GM03348 (cell line): Measurements from ENCODE around the gene ZNF619.

Source experiments
- DNase-seq: peaks from one replicate; pipeline ENCODE4 v3.0.0; 2012; ENCODE audit warnings: low spot score

ZNF619 gene

GRCh38 chr3:40465456-40465855, 11.5 kb upstream of the ZNF619 start:
- no peak for DNase-seq

- DNase-seq, result no peak
Measured at GRCh38 chr3:40468018-40468417, 8.9 kb upstream of the ZNF619 start.

- DNase-seq, result no peak
Measured at GRCh38 chr3:40470701-40471100, 6.2 kb upstream of the ZNF619 start.

GRCh38 chr3:40477666-40478065, 744 bp downstream of the ZNF619 start:
- peak; percentile 16 for DNase-seq

- no peak for DNase-seq
Measured at GRCh38 chr3:40487172-40487571, 10.2 kb downstream of the ZNF619 start.

GRCh38 chr3:40490916-40491315, 14.0 kb downstream of the ZNF619 start:
- DNase-seq, result no peak

GRCh38 chr3:40494698-40495097, 17.8 kb downstream of the ZNF619 start:
- DNase-seq, result peak; percentile 16

GRCh38 chr3:40497288-40497687, 20.4 kb downstream of the ZNF619 start:
- DNase-seq, result no peak

GRCh38 chr3:40499952-40500351, 23.0 kb downstream of the ZNF619 start:
- no peak for DNase-seq

- no peak for DNase-seq
Measured at GRCh38 chr3:40502034-40502433, 25.1 kb downstream of the ZNF619 start.

- peak; percentile 85 for DNase-seq
Measured at GRCh38 chr3:40504636-40505430, 27.9 kb downstream of the ZNF619 start.

- DNase-seq, result peak; percentile 48
Measured at GRCh38 chr3:40505599-40506462, 28.9 kb downstream of the ZNF619 start, which contains the start of gene ZNF620. TSS of gene ZNF620 (plus strand) at chr3:40506039. CDS start at chr3:40506353, 314 bp downstream.

- DNase-seq, result no peak
Measured at GRCh38 chr3:40511031-40511718, 34.3 kb downstream of the ZNF619 start.

GRCh38 chr3:40516201-40516600, 39.3 kb downstream of the ZNF619 start:
- no peak for DNase-seq

- no peak for DNase-seq
Measured at GRCh38 chr3:40518067-40518466, 41.1 kb downstream of the ZNF619 start.

- DNase-seq, result no peak
Measured at GRCh38 chr3:40518848-40519247, 41.9 kb downstream of the ZNF619 start.

- no peak for DNase-seq
Measured at GRCh38 chr3:40521254-40521653, 44.3 kb downstream of the ZNF619 start.

- peak; percentile 12 for DNase-seq
Measured at GRCh38 chr3:40523781-40524180, 46.9 kb downstream of the ZNF619 start.

GRCh38 chr3:40524222-40524567, 47.3 kb downstream of the ZNF619 start:
- no peak for DNase-seq

GRCh38 chr3:40524568-40525285, 47.8 kb downstream of the ZNF619 start, which contains the start of gene ZNF621:
TSS of gene ZNF621 (plus strand) at chr3:40524960. CDS start at chr3:40525841, 881 bp downstream.
- DNase-seq, result peak; percentile 98

GRCh38 chr3:40528426-40528825, 51.5 kb downstream of the ZNF619 start:
- DNase-seq, result no peak

GRCh38 chr3:40532252-40532651, 55.3 kb downstream of the ZNF619 start:
- DNase-seq, result no peak
